ENCODE measurements around the gene MARF1.

DNA sequence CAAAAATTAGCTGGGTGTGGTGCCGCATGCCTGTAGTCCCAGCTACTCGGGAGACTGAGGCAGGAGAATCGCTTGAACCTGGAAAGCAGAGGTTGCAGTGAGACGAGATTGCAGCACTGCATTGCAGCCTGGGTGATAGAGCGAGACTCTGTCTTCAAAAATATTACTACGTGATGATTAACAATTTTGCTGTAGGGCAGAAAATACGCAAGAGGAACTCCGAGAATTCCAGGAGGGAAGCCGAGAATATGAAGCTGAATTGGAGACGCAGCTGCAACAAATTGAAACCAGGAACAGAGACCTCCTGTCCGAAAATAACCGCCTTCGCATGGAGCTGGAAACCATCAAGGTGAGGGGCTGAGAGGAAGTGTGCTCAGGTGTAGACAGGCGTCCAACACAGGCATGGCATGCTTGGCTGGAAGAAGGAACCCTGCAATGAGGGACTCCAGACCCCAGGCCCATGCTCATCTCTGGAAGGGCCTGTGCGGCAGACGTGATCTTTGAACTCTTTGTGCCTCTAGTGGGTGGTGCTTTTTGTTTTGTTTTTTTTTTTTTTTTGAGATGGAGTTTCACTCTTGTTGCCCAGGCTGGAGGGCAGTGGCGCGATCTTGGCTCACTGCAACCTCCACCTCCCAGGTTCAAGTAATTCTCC lies 24.3 kb upstream of the MARF1 start:
- TF ChIP-seq EZH2 (IDR thresholded peaks at IDR 0.05; ENCODE audit: borderline replicate concordance, low read depth, low read length, poor library complexity, severe bottlenecking) = no peak
- TF ChIP-seq, protein P1, sequence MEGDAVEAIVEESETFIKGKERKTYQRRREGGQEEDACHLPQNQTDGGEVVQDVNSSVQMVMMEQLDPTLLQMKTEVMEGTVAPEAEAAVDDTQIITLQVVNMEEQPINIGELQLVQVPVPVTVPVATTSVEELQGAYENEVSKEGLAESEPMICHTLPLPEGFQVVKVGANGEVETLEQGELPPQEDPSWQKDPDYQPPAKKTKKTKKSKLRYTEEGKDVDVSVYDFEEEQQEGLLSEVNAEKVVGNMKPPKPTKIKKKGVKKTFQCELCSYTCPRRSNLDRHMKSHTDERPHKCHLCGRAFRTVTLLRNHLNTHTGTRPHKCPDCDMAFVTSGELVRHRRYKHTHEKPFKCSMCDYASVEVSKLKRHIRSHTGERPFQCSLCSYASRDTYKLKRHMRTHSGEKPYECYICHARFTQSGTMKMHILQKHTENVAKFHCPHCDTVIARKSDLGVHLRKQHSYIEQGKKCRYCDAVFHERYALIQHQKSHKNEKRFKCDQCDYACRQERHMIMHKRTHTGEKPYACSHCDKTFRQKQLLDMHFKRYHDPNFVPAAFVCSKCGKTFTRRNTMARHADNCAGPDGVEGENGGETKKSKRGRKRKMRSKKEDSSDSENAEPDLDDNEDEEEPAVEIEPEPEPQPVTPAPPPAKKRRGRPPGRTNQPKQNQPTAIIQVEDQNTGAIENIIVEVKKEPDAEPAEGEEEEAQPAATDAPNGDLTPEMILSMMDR (conservative IDR thresholded peaks at IDR 0.05; ENCODE audit: low read depth, low read length) = no peak
